AG08396 (cell line): Measurements from ENCODE around the gene RNF10.
"Not testable (repeated sequence)": the region's sequence is repeated elsewhere in the genome, so short reads cannot be mapped to it uniquely, and the experiment has no call there.

Source experiments
- DNase-seq: peaks from one replicate; pipeline ENCODE4 v3.0.0; 2012; ENCODE audit warnings: low spot score, mixed read lengths

Gene RNF10

GRCh38 chr12:120617193-120617592 lies 83.0 kb downstream of the RNF10 start:
- DNase-seq = not testable (repeated sequence)

DNA sequence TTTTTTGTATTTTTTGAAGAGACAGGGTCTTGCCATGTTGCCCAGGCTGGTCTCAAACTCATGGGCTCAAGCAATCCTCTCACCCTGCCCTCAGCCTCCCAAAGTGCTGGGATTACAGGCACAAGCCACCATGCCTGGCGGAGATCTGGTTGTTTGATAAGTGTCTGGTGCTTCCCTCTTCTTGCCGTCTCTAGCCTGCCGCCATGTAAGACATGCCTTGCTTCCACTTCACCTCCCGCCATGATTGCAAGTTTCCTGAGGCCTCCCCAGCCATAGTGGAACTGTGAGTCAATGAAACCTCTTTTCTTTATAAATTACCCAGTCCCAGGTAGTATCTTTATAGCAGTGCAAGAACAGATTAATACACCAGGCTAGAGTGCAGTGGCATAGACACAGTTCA lies 83.6 kb downstream of the RNF10 start:
- DNase-seq = not testable (repeated sequence)

GRCh38 chr12:120618954-120619615 lies 84.9 kb downstream of the RNF10 start:
- DNase-seq = no peak

- DNase-seq = no peak
Observed at GRCh38 chr12:120620624-120621023, 86.5 kb downstream of the RNF10 start.

GRCh38 chr12:120625557-120626419 lies 91.6 kb downstream of the RNF10 start:
- DNase-seq = no peak
